HG03066 (cell line): Measurements from ENCODE around the gene NCKAP5L.
"Not testable (repeated sequence)": the region's sequence is repeated elsewhere in the genome, so short reads cannot be mapped to it uniquely, and the experiment has no call there.

Experiments
- ATAC-seq: cut with Tn5 transposase; IDR thresholded peaks from one replicate; pipeline ENCODE4 v1.9.1; 2021; ENCODE audit warnings: low read depth; ENCODE audit not compliant: unreplicated experiment

Gene NCKAP5L

GRCh38 chr12:49828133-49829091 is at the start of gene NCKAP5L:
Gene NCKAP5L (minus strand): TSS chr12:49828413. CDS start chr12:49804044, 24,369 bp downstream.
- peak; percentile 90 for ATAC-seq

GRCh38 chr12:49877066-49877465 is 48.9 kb upstream of the NCKAP5L start:
- ATAC-seq: no peak

- ATAC-seq: no peak
These were observed 47.9 kb upstream of the NCKAP5L start for GRCh38 chr12:49876070-49876469.

- no peak for ATAC-seq
These were observed 47.0 kb upstream of the NCKAP5L start for GRCh38 chr12:49875115-49875720.

- ATAC-seq: no peak
These were observed 46.1 kb upstream of the NCKAP5L start for GRCh38 chr12:49874142-49874897.

GRCh38 chr12:49873361-49873934 is 45.2 kb upstream of the NCKAP5L start:
- ATAC-seq: no peak

- no peak for ATAC-seq
These were observed 44.6 kb upstream of the NCKAP5L start for GRCh38 chr12:49872781-49873181.

GRCh38 chr12:49872381-49872780 is 44.2 kb upstream of the NCKAP5L start:
- ATAC-seq: no peak

- not testable (repeated sequence) for ATAC-seq
These were observed 43.6 kb upstream of the NCKAP5L start for GRCh38 chr12:49871811-49872251.

- ATAC-seq: no peak
These were observed 43.0 kb upstream of the NCKAP5L start for GRCh38 chr12:49871263-49871561.

GRCh38 chr12:49870501-49871262 is 42.5 kb upstream of the NCKAP5L start:
- ATAC-seq: no peak

GRCh38 chr12:49869816-49870500 is 41.7 kb upstream of the NCKAP5L start:
- ATAC-seq: no peak

GRCh38 chr12:49868952-49869815 is 41.0 kb upstream of the NCKAP5L start:
- no peak for ATAC-seq

- ATAC-seq: no peak
These were observed 40.2 kb upstream of the NCKAP5L start for GRCh38 chr12:49868449-49868848.

- ATAC-seq: no peak
These were observed 39.5 kb upstream of the NCKAP5L start for GRCh38 chr12:49867570-49868341.

- no peak for ATAC-seq
These were observed 38.8 kb upstream of the NCKAP5L start for GRCh38 chr12:49866859-49867569.

GRCh38 chr12:49865782-49866135 is 37.5 kb upstream of the NCKAP5L start:
- no peak for ATAC-seq
